Endothelial cell of umbilical vein (primary cell): ENCODE results near the gene PRKAR1B. TPM values are rescaled to one million over a fixed set of nuclear protein-coding genes. Genes with fewer than 3 reads are reported as not detected.

ENCODE experiments used
- BruUV-seq: library from RNA; stranded (reverse); fragments of 400-500 nt; replicated peaks from 2 replicates; lab custom pipeline; 2021; lab: Mats Ljungman, UMichigan
- CTCF ChIA-PET: fragments of 300-600, 350-600 bp; sonication (Branson Sonifier 250); formaldehyde crosslinking; loops from one replicate; lab custom pipeline; 2021; ENCODE audit warnings: antibody characterized with exemption, inconsistent platforms; lab: Charles Lee
- POLR2A ChIA-PET: fragments of 300-600, 350-600 bp; sonication (Branson Sonifier 250); formaldehyde crosslinking; loops from one replicate; lab custom pipeline; 2021; ENCODE audit warnings: antibody characterized with exemption, inconsistent platforms; lab: Charles Lee
- DNase-seq: peaks from one replicate; pipeline ENCODE4 v3.0.0-alpha.2; 2011; ENCODE audit warnings: low read depth, low spot score
- FAIRE-seq: peaks from 2 replicates; lab custom pipeline; 2011; peaks lifted over from hg19 to GRCh38; lab: Jason Lieb, UNC
- H2AFZ ChIP-seq: 2 replicates; pipeline ENCODE4 v1.6.0; 2012; ENCODE audit warnings: low read depth, low read length, control low read depth, inconsistent platforms
- H3K27ac ChIP-seq: 2 replicates; pipeline ENCODE4 v1.5.1; 2011; ENCODE audit warnings: low read depth, mild to moderate bottlenecking, control low read depth, low read length, moderate library complexity; ENCODE audit not compliant: insufficient read depth
- H3K27me3 ChIP-seq, 2 experiments: 2 replicates each; pipeline versions ENCODE4 v1.6.0 to v1.6.1; 2011; ENCODE audit warnings: low read length in 2 of 2, mixed read lengths in 1 of 2; ENCODE audit not compliant: control insufficient read depth in 2 of 2, insufficient read depth in 2 of 2
- H3K36me3 ChIP-seq, 2 experiments: 2 replicates in 1 of 2; 3 replicates in 1 of 2; pipeline ENCODE4 v1.5.1; 2011; ENCODE audit warnings: low read length in 2 of 2, mild to moderate bottlenecking in 1 of 2, moderate library complexity in 1 of 2; ENCODE audit not compliant: control insufficient read depth in 2 of 2, insufficient read depth in 2 of 2; ENCODE audit errors: extremely low read depth in 1 of 2
- H3K4me1 ChIP-seq: 3 replicates; pipeline ENCODE4 v1.5.1; 2011; ENCODE audit warnings: mild to moderate bottlenecking, low read length; ENCODE audit not compliant: control insufficient read depth, insufficient read depth; ENCODE audit errors: extremely low read depth
- H3K4me2 ChIP-seq: 2 replicates; pipeline ENCODE4 v1.6.1; 2011; ENCODE audit warnings: low read length, control low read depth, mixed read lengths; ENCODE audit not compliant: insufficient read depth
- H3K4me3 ChIP-seq, 3 experiments: fragments of 200-600 bp in 1 of 3; sonication (generic), shearing (Covaris generic) in 1 of 3; replicated peaks in 1 of 3; 2 replicates each; pipeline ENCODE4 v1.5.1; 2011 to 2016; ENCODE audit warnings: control low read depth in 3 of 3, low read length in 3 of 3, mild to moderate bottlenecking in 2 of 3, inconsistent platforms in 1 of 3, low read depth in 1 of 3, moderate library complexity in 1 of 3; ENCODE audit not compliant: insufficient read depth in 1 of 3
- H3K79me2 ChIP-seq: 2 replicates; pipeline ENCODE4 v1.6.0; 2012; ENCODE audit warnings: low read length, inconsistent platforms; ENCODE audit not compliant: control insufficient read depth, insufficient read depth
- H3K9ac ChIP-seq: replicated peaks from 2 replicates; pipeline ENCODE3; 2011; ENCODE audit warnings: low read length, control low read depth; ENCODE audit not compliant: insufficient read depth; ENCODE audit errors: extremely low read depth
- H3K9me1 ChIP-seq: replicated peaks from 3 replicates; pipeline ENCODE4 v1.6.0; 2011; ENCODE audit warnings: mild to moderate bottlenecking, low read length; ENCODE audit not compliant: control insufficient read depth, insufficient read depth; ENCODE audit errors: extremely low read depth
- H3K9me3 ChIP-seq: replicated peaks from 2 replicates; pipeline ENCODE4 v1.5.1; 2012; ENCODE audit warnings: low read length, inconsistent platforms; ENCODE audit not compliant: control insufficient read depth, insufficient read depth
- H4K20me1 ChIP-seq: replicated peaks from 2 replicates; pipeline ENCODE3; 2011; ENCODE audit warnings: mild to moderate bottlenecking, low read length; ENCODE audit not compliant: control insufficient read depth, insufficient read depth; ENCODE audit errors: extremely low read depth
- CTCF ChIP-seq, 2 donors: IDR thresholded peaks; 1 replicate in 1 of 2; 2 replicates in 1 of 2; pipeline ENCODE4 v1.5.1; 2011; ENCODE audit warnings: low read length in 2 of 2, mild to moderate bottlenecking in 2 of 2, moderate library complexity in 2 of 2, control low read depth in 1 of 2, inconsistent platforms in 1 of 2, low read depth in 1 of 2; ENCODE audit not compliant: insufficient read depth in 1 of 2; ENCODE audit errors: extremely low read depth in 1 of 2
- EZH2 ChIP-seq: IDR thresholded peaks from 2 replicates; pipeline ENCODE4 v1.6.1; 2012; ENCODE audit warnings: borderline replicate concordance, low read depth, mild to moderate bottlenecking, moderate library complexity, low read length, inconsistent platforms; ENCODE audit not compliant: severe bottlenecking
- FOS ChIP-seq: IDR thresholded peaks from 2 replicates; pipeline ENCODE4 v1.6.1; 2011; ENCODE audit warnings: mild to moderate bottlenecking, low read length, moderate library complexity, borderline replicate concordance; ENCODE audit not compliant: insufficient read depth
- GATA2 ChIP-seq: IDR thresholded peaks from 2 replicates; pipeline ENCODE4 v1.7.0; 2011; ENCODE audit warnings: low read depth, mild to moderate bottlenecking, moderate library complexity, mixed read lengths, low read length; ENCODE audit not compliant: insufficient read length, insufficient read depth
- JUN ChIP-seq: IDR thresholded peaks from 2 replicates; pipeline ENCODE4 v1.6.1; 2011; ENCODE audit warnings: borderline replicate concordance, low read depth; ENCODE audit not compliant: insufficient read length, insufficient read depth
- MAX ChIP-seq: IDR thresholded peaks from 2 replicates; pipeline ENCODE4 v1.6.1; 2011; ENCODE audit not compliant: insufficient read depth, insufficient read length
- MYC ChIP-seq: IDR thresholded peaks from one replicate; pipeline ENCODE4 v1.6.1; 2011; ENCODE audit warnings: mild to moderate bottlenecking, low read depth, low read length
- POLR2A ChIP-seq: IDR thresholded peaks from 2 replicates; pipeline ENCODE4 v1.6.1; 2012; ENCODE audit warnings: low read depth, mild to moderate bottlenecking, control low read depth, low read length
- POLR2AphosphoS5 ChIP-seq: IDR thresholded peaks from 2 replicates; pipeline ENCODE4 v1.6.1; 2012; ENCODE audit warnings: low read depth, mild to moderate bottlenecking, control low read depth, low read length, moderate library complexity; ENCODE audit not compliant: insufficient read depth
- dilution Hi-C: fragments of 300-500 bp; cut with MboI; formaldehyde crosslinking; loops from one replicate; pipeline ENCODE4 v1.15.0; 2019; ENCODE audit warnings: low sequenced_read_pairs; ENCODE audit not compliant: extremely low pct_ligation_motif_present
- intact Hi-C: fragments of 100-400 bp; cut with micrococcal nuclease; formaldehyde crosslinking; loops from one replicate; pipeline ENCODE4 v1.10.0; 2022
- polyA plus RNA-seq, 4 experiments: library from polyadenylated mRNA; depleted of rRNA in 3 of 4; stranded (reverse) in 3 of 4; unstranded in 1 of 4; fragments of >200 nt; gene quantifications; 2 replicates each; pipeline versions ENCODE4 v1.2.1 to v1.2.3, GENCODE V29; 2011 to 2012; ENCODE audit warnings: missing spikeins in 1 of 4
- total RNA-seq: library from RNA; stranded (reverse); gene quantifications from 2 replicates; pipeline ENCODE4 v1.2.3, GENCODE V29; 2021

Gene PRKAR1B
- total and polyA plus RNA-seq, 2 donors (not counting 3 experiments of a cell fraction or from before 2014, with no cell fraction given): 15.4 to 29.2 TPM

DNA sequence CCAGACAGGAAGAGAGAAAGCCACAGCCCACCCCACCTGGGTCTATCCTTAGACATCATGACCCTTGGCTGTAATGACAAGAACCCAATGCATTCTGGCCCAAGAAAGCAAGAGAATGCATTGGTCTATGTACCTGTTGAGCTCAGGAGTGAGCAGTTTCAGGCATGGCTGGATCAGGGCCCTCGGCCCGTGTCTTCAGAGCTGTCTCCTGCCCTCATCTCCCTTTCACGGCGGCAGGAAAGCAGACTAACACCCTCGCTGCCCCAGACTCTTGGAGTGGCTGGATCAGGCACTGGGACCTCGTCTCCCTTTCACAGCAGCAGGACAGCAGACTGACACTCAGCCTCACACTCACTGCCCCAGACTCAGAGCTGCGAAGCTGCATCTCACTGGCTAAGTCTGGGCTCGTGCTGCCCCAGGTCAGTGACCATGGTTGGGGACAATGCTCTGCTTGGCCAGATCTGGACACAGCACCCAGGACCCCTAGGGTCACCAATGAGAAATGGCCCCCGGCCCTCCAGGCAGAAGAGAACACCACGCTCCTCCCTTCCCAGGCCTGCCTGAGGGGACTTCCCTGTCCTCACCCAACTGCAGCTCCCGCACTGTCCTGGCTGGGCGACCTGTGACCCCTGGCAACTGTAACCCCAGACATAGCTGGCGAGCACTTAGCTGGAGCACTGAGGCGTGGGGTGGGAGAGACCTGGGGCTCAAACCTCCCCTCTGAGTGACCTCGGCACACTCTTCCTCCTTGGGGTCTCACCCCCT lies 194.5 kb downstream of the PRKAR1B start:
- Histone ChIP-seq H3K4me3 (no peak overlapping the region), H3K36me3 (no peaks in the 10 kb centered on the region), H2AFZ (no peak overlapping the region), H4K20me1 (no peaks in the 10 kb centered on the region), H3K4me2 (no peak overlapping the region), H3K9me1 (no peaks in the 10 kb centered on the region), H3K4me1 (peaks cover 2% of the 10 kb centered on the region), H3K9ac (no peak overlapping the region), H3K9me3 (no peaks in the 10 kb centered on the region), H3K79me2 (no peaks in the 10 kb centered on the region), H3K27ac (no peak overlapping the region), H3K27me3 (no peaks in the 10 kb centered on the region)
- dilution Hi-C loops: no loop called here
- intact Hi-C loops: no loop called here
- BruUV-seq: no TSS peak
- ChIA-PET POLR2A (no interaction called here), CTCF (interaction anchor here (1.1 kb wide), 1 partner anchor 199 kb away, joined by 3 read pairs; no protein-coding TSS in a partner anchor)
- no peak for FAIRE-seq
- TF ChIP-seq EZH2 (no peak), MAX (no peak), FOS (no peak), JUN (no peak), MYC (no peak), POLR2A (no peak), POLR2AphosphoS5 (no peak), CTCF (IDR thresholded peaks at IDR 0.05; ENCODE audit: extremely low read depth in 1 of 2, insufficient read depth in 1 of 2, low read depth in 1 of 2, low read length in 2 of 2) (no peak), GATA2 (no peak)
- DNase-seq: no peak
